ENCODE data around the gene ZCCHC14.
"Not testable (repeated sequence)": the region's sequence is repeated elsewhere in the genome, so short reads cannot be mapped to it uniquely, and the experiment has no call there.

ZCCHC14 gene

DNA sequence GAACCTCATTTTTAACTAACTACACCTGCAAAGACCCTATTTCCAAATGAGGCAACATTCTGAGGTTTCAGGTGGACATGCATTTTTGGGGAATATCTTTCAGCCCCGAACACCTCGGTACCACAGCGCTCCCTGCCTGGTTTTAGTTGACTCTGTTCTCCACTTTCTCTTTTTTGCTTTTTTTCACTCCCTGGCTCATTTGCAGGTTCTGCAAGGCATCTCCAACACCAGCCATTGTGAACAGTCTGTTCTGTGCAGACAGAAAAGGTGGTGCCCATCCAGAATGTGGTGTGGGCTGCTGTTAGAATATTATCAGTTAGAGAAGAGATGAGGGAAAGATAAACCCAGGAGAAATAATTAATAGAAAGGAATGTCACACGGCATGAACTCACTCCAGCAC, 32.5 kb upstream of the ZCCHC14 start:
- DNase-seq (ENCODE audit: low spot score): no peak

DNA sequence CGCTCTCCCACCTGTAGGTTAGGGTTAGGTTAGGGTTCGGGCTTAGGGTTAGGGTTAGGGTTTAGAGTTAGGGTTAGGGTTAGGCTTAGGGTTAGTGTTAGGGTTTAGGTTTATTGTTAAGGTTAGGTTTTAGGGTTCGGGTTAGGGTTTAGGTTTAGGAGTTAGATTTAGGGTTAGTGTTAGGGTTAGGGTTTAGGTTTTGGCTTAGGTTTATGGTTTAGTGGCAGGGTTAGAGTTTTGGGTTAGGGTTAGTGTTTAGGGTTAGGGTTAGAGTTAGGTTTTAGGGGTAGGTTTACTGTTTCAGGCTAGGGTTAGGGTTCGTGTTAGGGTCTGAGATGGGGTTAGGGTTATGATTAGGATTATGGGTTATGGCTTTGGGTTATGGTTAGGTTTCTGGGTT, 31.6 kb upstream of the ZCCHC14 start:
- DNase-seq (ENCODE audit: low spot score): no peak

DNA sequence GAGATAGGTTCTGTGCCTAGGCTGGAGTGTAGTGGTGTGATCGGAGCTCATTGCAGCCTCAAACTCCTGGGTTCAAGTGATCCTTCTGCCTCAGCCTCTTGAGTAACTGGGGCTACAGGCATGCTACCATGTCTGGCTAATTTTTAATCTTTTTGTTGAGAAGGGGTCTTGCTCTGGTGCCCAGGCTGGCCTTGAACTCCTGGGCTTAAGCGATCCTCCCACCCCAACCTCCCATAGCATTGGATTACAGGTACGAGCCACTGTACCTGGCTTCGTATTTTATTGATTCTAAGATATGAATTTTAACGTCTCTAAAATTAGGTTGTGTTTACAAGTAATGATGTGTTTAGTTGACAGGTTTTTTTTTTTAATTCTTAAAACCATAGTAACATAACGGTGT, 30.8 kb upstream of the ZCCHC14 start:
- not testable (repeated sequence) for DNase-seq (ENCODE audit: low spot score)

DNA sequence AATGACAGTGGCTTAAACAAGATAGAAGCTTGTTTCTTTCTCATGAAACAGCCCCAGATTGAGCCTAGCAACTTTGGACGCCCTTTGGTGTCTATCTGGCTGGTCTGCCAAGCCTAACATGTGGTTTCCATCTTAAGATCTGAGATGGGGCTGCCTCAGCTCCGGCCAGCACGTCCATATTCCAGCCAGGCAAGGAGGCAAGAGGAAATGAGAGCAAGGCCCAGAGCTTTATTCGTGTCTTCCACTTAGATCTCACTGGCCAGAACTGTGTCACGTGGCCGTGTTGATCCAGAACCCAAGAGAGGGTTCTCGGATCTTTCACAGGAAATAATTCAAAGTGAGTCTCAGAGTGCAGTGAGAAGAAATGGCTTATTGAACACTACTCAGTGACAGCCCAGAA, 28.9 kb upstream of the ZCCHC14 start:
- not testable (repeated sequence) for DNase-seq (ENCODE audit: low spot score)

DNA sequence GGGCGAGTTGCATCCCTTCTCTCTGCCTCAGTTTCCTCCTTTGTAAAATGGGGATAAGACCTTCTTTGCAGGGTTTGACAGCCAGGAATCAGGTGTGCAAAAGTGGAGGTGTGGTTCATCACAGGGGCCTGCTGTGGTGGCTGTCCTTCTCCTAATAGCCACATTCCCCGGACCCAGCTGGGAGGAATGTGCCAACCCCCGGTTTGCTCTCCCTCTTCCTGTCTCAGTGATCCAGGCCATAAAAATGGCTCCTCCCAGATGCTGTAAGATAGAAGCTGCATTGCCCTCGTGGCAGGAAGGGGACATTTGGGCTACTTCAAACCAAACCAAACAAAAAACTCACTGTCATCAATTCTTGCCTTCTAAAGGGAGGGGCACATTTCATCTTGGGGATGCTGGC, 26.3 kb upstream of the ZCCHC14 start:
- not testable (repeated sequence) for DNase-seq (ENCODE audit: low spot score)

DNA sequence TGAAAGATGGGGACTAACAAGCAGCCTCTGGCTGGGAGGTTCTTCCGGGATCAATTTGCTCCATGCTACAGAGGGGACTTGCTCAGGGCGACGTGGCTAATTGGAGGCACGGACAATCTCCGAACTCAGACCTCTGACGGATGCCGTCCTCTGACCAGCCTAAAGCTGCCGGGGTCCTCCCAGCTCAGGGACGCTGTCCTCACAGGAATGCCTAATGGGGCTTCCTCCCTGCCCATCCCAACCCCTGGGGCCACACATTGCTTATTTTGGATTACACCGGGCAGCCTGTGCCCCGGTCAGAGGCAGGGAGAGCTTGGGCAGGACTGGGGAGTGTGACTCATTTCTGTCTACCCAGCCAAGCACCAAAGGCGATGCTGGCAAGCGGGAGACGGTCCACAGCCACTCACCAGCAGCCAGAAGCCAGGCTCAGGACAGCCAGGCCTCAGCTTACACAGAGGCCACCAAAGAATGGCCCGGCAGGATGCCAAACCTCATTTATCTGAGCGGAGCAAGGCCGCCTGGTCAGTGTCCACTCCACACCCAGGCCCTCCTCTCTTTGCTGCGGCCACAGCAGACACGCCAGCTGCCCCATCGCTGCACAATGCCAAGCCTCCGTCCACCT, 25.7 kb upstream of the ZCCHC14 start:
- DNase-seq (ENCODE audit: low spot score): not testable (repeated sequence)

DNA sequence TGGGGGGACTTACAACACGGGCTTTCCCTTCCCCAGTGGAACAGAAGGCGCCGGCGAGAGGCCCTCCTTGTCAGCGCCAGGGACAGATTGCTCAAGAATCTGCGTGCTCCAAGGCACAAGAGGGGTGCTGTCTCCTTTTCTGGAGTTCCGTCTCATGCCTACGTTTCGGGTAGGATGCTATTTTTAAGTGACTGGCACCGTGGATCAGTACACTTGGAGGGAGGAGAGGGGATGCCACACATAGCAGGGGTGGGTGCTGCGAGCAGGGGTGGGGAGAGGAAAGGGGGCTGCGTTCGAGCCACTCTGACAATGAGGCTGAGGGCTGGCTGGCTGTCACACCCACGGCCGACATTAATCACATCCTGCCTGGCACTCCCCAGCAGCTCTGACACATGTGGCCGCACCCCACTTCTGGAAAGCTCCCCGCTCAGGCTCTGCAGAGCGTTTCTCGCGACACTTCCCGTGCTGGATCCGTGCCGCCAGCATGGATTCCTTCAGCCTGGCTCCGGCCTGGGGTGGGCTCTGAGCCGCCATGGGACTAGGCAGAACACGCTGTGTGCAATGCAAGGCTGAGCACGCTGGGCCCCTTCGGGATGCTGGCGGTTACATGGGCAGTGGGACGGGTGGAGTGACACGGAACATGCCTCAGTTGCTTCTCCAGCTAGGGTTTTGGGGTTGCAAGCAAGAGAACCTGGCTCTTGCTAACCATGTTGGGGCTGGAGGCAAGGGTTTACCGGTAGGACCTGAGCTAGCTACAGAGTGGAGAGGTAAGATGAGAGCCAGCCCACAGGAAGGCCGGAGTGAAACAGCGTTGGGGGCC, 25.0 kb upstream of the ZCCHC14 start:
- DNase-seq (ENCODE audit: low spot score): not testable (repeated sequence)

DNA sequence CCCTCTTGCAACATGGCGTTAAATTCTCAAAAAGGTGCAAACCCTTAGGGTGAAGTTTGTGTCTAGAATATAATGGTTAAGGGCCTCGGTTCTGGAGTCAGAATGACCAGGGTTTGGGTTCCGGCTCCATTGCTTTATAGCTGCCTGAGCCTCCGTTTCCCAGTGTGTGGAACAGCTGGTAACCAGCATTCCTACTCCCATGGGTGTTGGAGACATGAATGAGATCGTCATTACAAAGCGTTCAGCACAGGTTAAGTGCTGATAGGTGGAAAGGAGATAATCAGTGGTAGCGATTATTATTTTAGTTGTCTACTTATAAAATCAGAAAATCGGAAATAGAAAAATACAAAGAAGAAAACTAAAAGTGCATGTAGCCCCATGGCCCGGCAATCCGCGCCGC, 23.5 kb upstream of the ZCCHC14 start:
- DNase-seq (ENCODE audit: low spot score): no peak

DNA sequence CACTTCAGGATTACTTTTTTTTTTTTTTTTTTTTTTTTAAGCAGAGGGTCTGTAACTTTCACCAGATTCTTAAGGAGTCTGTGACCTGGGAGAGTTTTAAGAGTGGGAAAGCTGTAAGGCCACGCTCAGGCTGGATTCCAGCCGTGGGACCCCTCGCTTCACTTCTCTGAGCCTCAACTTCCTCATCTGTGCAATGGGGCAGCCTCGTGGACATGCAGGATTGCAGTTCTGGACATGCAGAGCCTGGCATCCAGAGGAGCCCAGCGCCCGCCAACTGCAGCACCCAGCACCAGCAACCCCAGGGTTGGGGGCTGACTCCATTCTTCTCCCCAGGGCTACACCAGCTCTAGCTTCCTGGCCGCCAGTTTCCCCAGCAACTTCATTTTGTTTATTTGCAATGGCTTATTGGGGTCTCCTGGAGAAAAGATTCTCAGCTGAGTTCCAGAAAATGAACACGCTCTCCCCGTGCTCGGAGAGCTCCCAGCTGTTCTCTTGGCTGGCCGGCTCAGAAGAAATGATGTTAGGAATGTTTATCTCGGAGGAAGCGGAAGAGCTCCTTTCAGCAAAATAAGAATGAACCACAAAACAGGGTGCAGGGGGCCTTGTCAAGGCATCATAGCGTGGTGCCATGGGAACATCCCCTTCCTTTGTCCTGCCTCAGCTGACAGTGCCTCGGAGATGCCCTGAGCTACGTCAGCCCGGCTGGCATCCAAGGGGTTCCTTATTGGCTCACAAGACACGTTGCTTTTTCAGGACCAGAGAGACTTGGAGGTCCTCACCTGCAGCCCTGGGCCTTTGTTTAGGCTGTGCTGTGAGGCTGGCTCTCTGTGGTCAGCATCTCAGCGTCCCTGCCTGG, 22.9 kb upstream of the ZCCHC14 start:
- DNase-seq (ENCODE audit: low spot score): no peak

DNA sequence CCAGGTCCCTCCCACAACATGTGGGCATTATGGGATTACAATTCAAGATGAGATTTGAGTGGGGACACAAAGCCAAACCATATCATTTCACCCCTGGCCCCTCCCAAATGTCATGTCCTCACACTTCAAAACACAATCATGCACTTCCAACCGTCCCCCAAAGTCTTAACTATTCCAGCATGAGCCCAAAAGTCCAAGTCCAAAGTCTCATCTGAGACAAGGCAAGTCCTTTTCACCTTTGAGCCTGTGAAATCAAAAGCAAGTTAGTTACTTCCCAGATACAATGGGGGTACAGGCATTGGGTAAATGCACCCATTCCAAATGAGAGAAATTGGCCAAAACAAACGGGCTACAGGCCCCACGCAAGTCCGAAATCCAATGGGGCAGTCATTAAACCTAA, 17.0 kb upstream of the ZCCHC14 start:
- not testable (repeated sequence) for DNase-seq (ENCODE audit: low spot score)

DNA sequence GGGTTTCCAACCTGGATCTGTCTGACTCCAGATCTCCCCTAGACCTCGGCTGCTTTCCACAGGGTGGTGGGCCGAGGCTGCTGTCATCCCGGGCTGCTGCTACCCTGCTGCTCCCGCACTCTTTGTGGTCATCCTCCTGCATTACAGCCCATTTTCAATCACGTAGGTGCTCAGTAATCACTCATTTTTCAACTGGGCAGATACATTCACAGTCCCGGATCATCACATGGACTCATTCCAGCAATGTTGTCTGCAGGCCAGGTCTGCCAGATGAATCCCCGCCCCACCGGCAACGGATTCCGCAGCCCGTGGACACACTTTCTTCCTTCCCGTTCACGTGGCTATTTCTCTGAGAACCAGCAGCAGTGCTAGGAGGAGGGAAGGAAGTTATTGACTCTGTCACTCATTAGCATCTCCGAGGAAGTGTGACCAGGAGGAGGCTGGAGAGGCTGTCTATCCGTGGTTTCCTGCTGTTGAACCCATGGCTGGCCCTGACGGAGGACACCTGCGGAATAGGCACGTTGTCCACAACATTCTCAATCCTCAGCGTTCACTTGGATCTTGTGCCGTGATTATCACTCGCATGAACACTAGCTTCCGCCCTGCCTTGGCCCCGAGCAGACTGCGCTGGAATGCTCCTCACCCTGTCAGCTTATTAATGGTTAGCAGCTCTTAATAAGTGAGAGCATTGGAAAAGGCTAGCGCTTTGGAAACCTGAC, 14.7 kb upstream of the ZCCHC14 start:
- no peak for DNase-seq (ENCODE audit: low spot score)

DNA sequence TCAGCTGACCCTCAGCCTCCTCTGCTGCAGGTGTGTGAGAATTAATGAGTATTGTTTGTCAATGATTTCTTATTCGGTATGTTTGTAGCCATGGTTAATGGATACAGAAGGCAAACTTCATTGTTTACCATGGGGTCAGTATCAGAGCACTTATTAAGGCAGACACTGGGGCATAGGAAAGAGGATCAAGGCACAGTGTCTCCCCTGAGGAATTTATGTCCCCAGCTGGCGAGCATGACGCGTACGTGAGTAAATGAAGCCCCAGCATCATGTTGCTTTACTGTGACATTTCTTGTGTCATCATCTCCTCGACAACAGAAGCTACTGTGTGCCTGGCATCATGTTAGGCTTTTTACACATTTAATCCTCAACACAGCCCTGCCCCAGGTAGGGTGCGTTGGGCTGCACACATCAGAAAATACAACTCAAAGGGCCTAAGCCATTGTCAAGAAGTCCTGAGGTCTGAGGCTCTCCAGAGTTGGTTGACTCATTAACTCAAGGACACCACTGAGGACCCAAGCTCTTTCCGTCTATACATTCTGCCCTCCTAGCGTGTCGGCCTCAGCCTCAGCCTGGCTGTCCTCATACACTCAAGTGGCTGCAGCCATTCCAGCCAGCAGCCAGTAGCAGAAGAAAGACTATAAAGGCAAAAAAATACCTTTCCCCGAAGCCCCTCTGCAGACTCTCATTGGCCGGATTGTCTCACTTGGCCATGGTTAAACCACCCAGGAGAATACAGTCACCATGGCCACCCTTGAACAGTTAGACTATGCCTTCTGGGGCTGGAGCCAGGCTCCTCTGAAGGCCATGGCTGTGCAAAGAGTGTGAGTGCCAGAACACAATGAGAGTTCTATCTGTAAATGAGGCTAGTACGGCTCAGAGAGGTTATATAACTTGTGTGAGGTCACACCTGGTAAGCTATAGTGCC, 13.9 kb upstream of the ZCCHC14 start:
- no peak for DNase-seq (ENCODE audit: low spot score)

DNA sequence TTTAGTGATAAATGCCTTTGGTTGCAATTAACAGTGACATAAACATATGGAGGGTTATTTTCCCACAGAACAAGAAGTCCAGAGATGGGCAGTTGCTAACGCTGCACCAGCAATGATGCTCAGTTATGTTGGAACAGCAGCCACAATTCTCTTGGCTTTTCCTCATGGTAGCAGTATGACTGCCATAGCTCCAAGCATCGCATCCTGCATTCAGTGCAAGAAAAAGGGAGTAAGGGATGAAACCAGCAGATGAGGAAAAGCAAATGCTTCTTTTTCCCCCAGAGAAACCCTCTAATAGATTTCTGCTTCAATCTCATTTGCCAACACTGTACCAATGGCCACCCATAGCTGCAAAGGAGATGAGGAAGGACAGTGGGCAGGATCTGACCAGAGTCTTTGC, 13.0 kb upstream of the ZCCHC14 start:
- no peak for DNase-seq (ENCODE audit: low spot score)

DNA sequence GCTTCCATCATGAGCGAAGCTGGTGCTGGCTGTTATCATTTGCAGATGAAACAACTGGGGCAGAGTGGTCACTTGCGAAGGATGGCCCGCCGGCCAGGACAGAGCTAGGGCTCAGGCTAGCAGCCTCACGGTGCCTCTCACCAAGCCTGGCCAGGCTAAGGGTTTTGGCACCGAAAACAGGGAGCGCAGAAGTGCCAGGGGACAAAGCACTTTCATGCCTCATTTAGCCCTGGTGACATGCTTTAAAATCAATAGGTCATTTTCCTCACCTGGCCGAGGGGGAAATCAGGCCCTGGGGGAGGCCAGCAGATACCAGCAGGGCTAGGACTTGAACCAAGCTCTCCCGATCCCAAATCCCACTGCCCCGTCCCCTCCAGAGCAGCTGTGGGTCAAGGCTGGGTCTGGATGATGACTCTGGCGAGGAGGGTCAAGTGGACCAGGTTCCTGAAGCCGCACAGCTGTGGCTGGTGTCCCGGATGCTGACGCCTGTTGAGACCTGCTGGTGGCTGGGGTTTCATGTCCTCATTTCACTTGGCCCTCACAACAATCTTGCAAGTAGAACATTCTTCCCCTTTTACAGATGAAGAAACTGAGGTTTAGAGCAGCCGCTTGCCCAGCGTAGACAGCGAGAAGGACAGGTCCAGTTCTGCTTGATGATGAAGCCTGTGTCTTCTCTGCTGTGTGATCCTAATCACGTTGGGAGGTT, 10.6 kb upstream of the ZCCHC14 start:
- DNase-seq (ENCODE audit: low spot score): not testable (repeated sequence)

DNA sequence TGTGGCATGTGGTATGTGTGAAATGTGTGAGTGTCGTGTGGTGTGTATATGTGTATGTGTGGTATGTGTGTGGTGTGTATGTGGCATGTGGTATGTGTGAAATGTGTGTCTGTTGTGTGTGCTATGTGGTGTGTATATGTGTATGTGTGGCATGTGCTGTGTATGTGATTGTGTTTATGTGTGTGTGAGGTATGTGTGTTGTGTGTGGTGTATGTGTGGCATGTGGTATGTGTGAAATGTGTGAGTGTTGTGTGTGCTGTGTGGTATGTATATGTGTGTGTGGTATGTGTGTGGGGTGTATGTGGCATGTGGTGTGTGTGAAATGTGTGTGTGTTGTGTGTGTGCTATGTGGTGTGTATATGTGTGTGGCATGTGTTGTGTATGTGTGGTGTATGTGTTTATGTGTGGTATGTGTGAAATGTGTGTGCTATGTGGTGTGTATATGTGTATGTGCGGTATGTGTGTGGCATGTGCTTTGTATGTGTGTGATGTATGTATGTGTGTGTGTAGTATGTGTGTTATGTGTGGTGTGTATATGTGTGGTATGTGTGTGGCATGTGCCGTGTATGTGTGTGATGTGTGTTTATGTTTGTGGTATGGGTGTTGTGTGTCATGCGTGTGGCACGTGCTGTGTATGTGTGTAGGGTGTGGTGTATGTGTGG, 9.6 kb upstream of the ZCCHC14 start:
- DNase-seq (ENCODE audit: low spot score): no peak

DNA sequence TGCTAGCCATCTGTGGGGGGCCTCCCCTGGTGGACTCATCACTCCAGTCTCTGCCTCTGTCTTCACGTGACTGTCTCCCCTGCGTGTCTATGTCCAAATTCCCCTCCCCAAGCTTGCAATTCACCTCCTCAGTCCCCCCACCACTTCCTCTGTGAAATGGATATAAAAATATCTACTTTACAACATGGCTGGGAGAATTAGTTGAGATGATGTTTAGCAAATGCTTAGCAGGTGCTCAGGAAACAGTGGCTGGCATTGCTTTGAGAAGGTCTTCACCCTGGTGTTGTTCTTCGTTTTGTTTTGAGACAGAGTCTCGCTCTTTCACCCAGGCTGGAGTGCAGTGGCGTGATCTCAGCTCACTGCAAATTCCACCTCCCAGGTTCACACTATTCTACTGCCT, 8.3 kb upstream of the ZCCHC14 start:
- DNase-seq (ENCODE audit: low spot score): no peak

DNA sequence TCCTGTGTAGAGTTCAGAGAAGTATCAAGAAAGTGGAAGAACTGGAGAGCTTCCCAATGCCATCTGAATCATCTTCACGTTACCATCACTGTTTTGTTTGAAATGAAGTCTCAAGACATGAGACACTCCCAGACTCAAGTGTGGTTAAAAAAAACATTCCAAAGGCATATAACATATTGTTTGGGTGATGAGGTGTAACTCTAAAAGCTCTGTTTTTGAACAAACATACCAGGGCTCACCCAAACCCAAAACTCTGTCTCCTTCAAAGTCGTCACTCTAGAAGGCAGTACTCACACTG, 6.3 kb upstream of the ZCCHC14 start:
- DNase-seq (ENCODE audit: low spot score): no peak

DNA sequence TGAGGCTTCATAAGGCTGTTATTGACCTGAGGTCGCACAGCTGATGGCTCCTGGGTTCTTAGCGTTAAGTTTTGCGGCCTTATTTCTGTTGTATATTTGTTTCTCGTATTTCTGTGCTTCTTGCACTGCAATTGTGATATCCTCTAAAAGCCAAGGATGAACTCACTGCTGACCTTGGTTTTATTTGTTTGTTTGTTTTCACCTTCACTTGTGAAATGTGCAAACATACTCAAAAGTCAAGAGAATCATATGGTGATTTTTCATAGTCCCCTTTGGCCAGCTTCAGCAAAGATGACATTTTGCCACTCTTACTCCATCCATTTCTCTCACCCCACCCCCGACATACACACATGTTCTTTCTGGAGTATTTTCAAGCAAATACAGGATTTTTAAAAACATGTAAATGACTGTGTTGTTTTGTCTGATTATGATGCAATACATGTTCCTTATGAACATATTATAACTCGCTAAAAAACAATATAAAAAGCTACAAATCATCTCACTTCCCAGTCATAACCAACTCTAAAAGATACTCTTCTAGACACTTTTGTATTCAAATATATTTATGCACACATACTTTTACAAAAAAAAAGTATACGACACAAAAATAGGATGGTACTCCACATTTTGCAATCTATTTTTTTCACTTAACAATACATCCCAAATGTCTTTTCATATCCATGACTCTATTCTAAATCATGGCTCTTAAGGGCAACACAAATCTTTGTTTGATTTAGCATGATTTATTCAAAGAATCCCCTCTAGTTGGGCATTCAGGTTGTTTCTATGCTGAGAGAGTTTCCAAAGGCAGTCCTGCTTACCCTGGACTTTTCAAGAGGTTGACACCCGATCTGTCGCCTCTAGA, 5.7 kb upstream of the ZCCHC14 start:
- no peak for DNase-seq (ENCODE audit: low spot score)
